HEK293T (cell line): ENCODE results near the gene KCNG2.

Source experiments
- CTCF ChIA-PET: fragments of 350-600 bp; formaldehyde crosslinking; extraction: SDS; loops from one replicate; lab custom pipeline; 2021; ENCODE audit warnings: antibody characterized with exemption, inconsistent platforms; lab: Yijun Ruan, JAX
- POLR2A ChIA-PET: fragments of 350-600 bp; formaldehyde crosslinking; extraction: SDS; loops from one replicate; lab custom pipeline; 2020; ENCODE audit warnings: antibody characterized with exemption, inconsistent platforms; lab: Yijun Ruan, JAX
- DNase-seq: peaks from one replicate; pipeline ENCODE4 v3.0.0; 2012; ENCODE audit warnings: mixed read lengths; ENCODE audit errors: extremely low spot score
- ARNT ChIP-seq: fragments of 450-650 bp; IDR thresholded peaks from 2 replicates; pipeline ENCODE4 v1.6.1; 2017; ENCODE audit warnings: mild to moderate bottlenecking
- BHLHE40 ChIP-seq: fragments of 450-650 bp; IDR thresholded peaks from 2 replicates; pipeline ENCODE4 v1.6.1; 2016; ENCODE audit warnings: mild to moderate bottlenecking, moderate library complexity, borderline replicate concordance
- CTBP1 ChIP-seq: fragments of 450-650 bp; IDR thresholded peaks from 2 replicates; pipeline ENCODE4 v1.6.1; 2016; ENCODE audit warnings: borderline replicate concordance
- ELF4 ChIP-seq: fragments of 450-650 bp; IDR thresholded peaks from 2 replicates; pipeline ENCODE4 v1.6.1; 2017; ENCODE audit warnings: antibody characterized with exemption
- FOXA1 ChIP-seq: fragments of 450-650 bp; IDR thresholded peaks from 2 replicates; pipeline ENCODE4 v1.6.1; 2016; ENCODE audit warnings: mild to moderate bottlenecking
- FOXK2 ChIP-seq: fragments of 450-650 bp; IDR thresholded peaks from 2 replicates; pipeline ENCODE4 v1.6.1; 2016; ENCODE audit warnings: mild to moderate bottlenecking
- FOXM1 ChIP-seq: fragments of 450-650 bp; IDR thresholded peaks from 2 replicates; pipeline ENCODE4 v1.6.1; 2017; ENCODE audit warnings: mild to moderate bottlenecking, borderline replicate concordance
- HDGF ChIP-seq: fragments of 450-650 bp; IDR thresholded peaks from 2 replicates; pipeline ENCODE4 v1.6.1; 2017; ENCODE audit warnings: antibody characterized with exemption, borderline replicate concordance
- L3MBTL2 ChIP-seq: fragments of 450-650 bp; conservative IDR thresholded peaks from 2 replicates; pipeline ENCODE4 v1.6.1; 2016; ENCODE audit warnings: mild to moderate bottlenecking
- LEF1 ChIP-seq: fragments of 450-650 bp; IDR thresholded peaks from 2 replicates; pipeline ENCODE4 v1.6.1; 2017; ENCODE audit warnings: mild to moderate bottlenecking, borderline replicate concordance
- NFRKB ChIP-seq: fragments of 450-650 bp; IDR thresholded peaks from 2 replicates; pipeline ENCODE4 v1.6.1; 2016; ENCODE audit warnings: mild to moderate bottlenecking, moderate library complexity
- SP1 ChIP-seq: fragments of 450-650 bp; IDR thresholded peaks from 2 replicates; pipeline ENCODE4 v1.6.1; 2017
- SUZ12 ChIP-seq: fragments of 450-650 bp; IDR thresholded peaks from 2 replicates; pipeline ENCODE4 v1.6.1; 2016; ENCODE audit warnings: mild to moderate bottlenecking
- TARDBP ChIP-seq: fragments of 450-650 bp; IDR thresholded peaks from 2 replicates; pipeline ENCODE4 v1.6.1; 2016
- ZNF384 ChIP-seq: fragments of 450-650 bp; IDR thresholded peaks from 2 replicates; pipeline ENCODE4 v1.6.1; 2016
- TF ChIP-seq, protein P1 (sequence below): fragments of 450-650 bp; IDR thresholded peaks from 2 replicates; pipeline ENCODE4 v1.6.1; 2016

Gene KCNG2

DNA sequence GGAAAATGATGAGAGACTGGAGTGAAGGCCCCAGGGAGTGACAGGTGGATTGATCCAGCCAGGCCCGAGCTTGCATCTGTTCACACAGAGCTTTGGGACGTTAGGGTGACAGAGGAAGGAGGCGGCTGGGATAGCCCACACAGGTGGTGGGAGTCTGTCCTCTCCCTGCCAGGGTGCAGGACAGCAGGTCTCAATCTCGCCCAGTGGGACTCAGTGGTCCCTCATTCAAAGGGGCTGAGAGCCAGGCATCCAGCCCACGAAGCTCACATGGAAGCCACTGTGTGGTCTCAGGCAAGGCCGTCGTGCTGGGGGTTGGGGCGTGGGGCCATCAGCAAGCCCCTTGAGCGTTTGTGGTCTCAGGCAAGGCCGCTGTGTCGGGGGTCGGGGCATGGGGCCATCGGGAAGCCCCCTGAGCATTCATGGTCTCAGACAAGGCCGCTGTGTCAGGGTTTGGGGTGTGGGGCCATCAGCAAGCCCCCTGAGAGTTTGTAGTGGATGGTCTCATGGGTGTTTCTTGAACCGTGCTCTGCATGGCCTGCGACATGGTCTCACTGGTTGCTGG, 8.3 kb downstream of the KCNG2 start:
- POLR2A ChIA-PET: no interaction called here
- no peak for TF ChIP-seq SP1
- TF ChIP-seq L3MBTL2: no peak
- no peak for TF ChIP-seq FOXM1
- no peak for TF ChIP-seq SUZ12
- CTCF ChIA-PET: no interaction called here
- DNase-seq: no peak

DNA sequence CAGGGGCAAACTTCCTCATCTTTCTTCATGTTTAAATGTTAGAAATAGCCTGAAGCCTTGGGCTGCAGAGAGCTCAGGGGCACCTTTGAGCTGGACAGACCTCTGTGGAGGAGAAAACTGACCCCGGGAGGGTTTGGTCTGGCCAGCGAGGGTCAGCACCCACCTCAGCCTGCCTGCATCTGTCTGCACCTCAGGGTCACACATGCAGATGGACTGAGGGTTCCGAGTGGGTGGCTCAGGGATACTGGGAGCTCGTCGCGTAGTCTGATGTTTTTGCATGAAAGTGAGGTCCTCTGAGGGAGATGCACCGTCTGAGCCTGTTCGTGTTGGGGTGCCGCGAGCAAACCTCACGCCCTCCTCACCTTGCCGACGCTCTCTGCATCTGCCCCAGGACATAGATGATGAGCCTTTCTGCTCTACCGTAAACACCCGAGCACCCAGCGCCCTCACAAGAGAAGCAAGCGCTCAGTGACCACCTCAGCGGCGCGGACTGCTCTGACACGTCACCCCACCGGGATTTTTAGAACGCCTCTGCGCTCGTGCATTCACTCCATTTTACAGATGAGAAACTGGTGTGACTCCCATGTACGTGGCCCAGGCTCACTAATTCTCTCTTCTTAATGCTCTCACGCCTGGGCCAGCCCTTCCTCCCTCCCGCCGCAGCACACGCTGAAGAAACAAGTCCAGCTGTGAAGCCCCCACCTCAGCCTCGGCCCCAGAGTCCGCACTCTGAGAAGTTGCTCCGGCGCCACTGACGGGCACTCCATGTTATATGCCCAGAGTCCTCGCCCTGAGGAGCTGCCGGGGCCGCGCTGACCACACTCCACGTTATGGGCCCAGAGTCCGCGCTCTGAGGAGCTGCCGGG, 9.5 kb downstream of the KCNG2 start:
- POLR2A ChIA-PET: no interaction called here
- TF ChIP-seq ELF4 (no peak), HDGF (no peak), SP1 (no peak), NFRKB (no peak)
- CTCF ChIA-PET: no interaction called here
- DNase-seq: no peak

DNA sequence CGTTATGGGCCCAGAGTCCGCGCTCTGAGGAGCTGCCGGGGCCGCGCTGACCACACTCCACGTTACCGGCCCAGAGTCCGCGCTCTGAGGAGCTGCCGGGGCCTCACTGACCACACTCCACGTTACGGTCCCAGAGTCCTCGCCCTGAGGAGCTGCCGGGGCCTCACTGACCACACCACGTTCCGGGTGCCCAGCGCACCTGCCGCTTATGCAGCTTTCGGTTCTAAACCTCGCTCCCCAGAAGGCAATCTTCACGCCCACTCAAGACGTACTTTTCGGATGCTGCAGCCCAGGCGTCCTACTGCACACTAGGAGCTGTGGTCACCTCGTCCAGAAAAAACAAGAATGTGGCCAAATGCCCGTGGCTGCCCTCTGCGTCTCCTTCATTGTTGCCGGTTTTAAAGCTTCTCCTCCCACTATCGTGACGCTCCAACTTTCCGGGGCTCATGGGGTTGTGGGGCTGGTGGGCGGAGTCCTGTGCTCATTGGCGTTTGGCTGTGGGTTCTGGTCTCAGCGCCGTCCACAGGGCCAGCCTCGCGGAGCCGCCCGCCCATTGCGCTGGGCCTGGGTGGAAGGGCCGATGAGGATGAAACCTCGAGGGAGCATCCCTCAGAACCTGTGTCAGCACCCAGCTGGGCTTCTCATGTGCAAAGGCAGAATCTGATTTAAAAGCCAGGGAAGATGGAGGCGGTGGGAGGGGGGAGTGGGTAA, 11.9 kb downstream of the KCNG2 start:
- ChIA-PET CTCF (no interaction called here), POLR2A (no interaction called here)
- DNase-seq: no peak
- TF ChIP-seq NFRKB (no peak), L3MBTL2 (no peak), HDGF (no peak), FOXA1 (no peak), FOXK2 (no peak), SP1 (no peak), BHLHE40 (no peak), CTBP1 (no peak), TARDBP (no peak), ARNT (no peak), SUZ12 (no peak)

DNA sequence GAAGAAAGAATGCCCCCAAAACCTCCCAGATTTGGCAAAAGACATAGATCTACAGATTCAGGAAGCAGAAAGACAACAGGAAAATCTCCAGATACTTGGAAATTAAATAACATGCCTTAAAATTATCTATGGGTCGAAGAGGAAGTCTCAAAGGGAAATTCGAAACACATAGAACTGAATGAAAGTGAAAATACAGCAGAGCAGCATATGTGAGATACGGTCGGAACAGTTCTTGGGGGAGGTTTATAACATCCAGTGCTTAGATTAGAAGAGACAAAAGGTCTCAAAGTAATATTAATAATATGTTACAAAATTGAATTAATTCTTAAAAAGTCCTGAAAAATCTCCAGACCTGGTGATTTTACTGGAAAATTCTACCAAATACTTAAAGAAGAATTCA, 14.3 kb downstream of the KCNG2 start:
- no peak for DNase-seq
- ChIA-PET POLR2A (no interaction called here), CTCF (no interaction called here)
- TF ChIP-seq NFRKB: no peak
- no peak for TF ChIP-seq ZNF384
- TF ChIP-seq LEF1: no peak
- no peak for TF ChIP-seq ARNT
- TF ChIP-seq SP1: no peak
- TF ChIP-seq FOXA1: no peak
- TF ChIP-seq ELF4: no peak
- no peak for TF ChIP-seq TARDBP
- no peak for TF ChIP-seq SUZ12
- no peak for TF ChIP-seq CTBP1
- no peak for TF ChIP-seq HDGF
- TF ChIP-seq FOXK2: no peak
- TF ChIP-seq, protein P1, sequence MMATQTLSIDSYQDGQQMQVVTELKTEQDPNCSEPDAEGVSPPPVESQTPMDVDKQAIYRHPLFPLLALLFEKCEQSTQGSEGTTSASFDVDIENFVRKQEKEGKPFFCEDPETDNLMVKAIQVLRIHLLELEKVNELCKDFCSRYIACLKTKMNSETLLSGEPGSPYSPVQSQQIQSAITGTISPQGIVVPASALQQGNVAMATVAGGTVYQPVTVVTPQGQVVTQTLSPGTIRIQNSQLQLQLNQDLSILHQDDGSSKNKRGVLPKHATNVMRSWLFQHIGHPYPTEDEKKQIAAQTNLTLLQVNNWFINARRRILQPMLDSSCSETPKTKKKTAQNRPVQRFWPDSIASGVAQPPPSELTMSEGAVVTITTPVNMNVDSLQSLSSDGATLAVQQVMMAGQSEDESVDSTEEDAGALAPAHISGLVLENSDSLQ: no peak

DNA sequence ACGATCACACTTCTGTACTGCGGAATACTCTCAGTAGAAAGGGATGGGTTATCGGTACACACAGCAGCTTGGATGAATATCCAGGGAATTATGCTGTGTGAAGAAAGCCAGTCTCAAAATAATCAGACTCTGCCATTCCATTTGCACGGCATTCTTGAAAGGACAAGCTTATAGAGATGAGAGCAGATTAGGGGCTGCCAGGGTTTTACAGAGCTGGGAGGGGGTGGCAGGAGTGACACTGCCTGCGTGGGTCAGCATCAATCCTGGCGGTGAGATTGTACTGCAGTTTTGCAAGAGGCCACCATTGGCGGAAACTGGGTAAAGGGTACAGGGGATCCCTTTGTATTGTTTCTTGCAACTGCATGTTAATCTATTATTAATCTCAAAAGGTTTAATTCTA, 16.6 kb downstream of the KCNG2 start:
- CTCF ChIA-PET: no interaction called here
- POLR2A ChIA-PET: no interaction called here
- no peak for TF ChIP-seq FOXK2
- no peak for TF ChIP-seq NFRKB
- no peak for TF ChIP-seq LEF1
- TF ChIP-seq TARDBP: no peak
- no peak for TF ChIP-seq FOXM1
- no peak for TF ChIP-seq L3MBTL2
- no peak for TF ChIP-seq ZNF384
- no peak for TF ChIP-seq CTBP1
- TF ChIP-seq SUZ12: no peak
- TF ChIP-seq HDGF: no peak
- no peak for TF ChIP-seq ARNT
- no peak for TF ChIP-seq FOXA1
- no peak for TF ChIP-seq BHLHE40
- no peak for TF ChIP-seq SP1
- no peak for TF ChIP-seq ELF4
- TF ChIP-seq, protein P1: no peak
- DNase-seq: no peak

DNA sequence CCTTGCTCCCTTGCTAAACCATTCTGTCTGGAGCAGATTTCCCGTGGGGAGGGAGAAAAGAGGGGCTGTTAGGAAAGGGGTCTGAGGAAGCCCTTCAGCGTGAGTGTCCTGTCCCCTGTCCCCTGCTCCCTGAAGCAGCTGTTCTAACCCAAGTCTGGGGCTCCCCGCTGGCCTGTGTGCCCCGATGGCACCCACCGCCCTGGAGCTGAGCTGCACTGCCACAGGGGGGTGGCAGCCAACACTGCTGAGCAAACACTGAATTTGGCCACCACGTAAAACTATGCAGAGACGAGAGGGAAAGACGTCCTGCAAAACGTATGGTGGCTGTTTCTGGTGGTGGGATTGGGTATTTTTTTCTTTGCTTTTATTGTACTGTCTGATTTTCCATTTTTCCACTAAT, 17.9 kb downstream of the KCNG2 start:
- TF ChIP-seq LEF1 (no peak), HDGF (no peak), TARDBP (no peak), ZNF384 (no peak), FOXA1 (no peak), ARNT (no peak)
- ChIA-PET POLR2A (no interaction called here), CTCF (no interaction called here)
- DNase-seq: no peak
